Adrenal gland (tissue), 5 donors: ENCODE measurements around the gene ROR2.

Experiments
- POLR2A ChIP-seq, 2 donors: fragments of 450-650 bp; IDR thresholded peaks; one replicate each; pipeline ENCODE4 v1.6.1; 2017; ENCODE audit warnings: antibody characterized with exemption in 2 of 2, mild to moderate bottlenecking in 2 of 2, moderate library complexity in 1 of 2
- TF ChIP-seq, protein P1 (sequence below), 6 experiments: fragments of 450-650 bp in 4 of 6; fragments of 200-600 bp in 2 of 6; sonication (generic) in 1 of 6; IDR thresholded peaks; 1 replicate in 5 of 6; 2 replicates in 1 of 6; pipeline versions ENCODE4 v1.5.1 to v1.8.0; 2016 to 2021; ENCODE audit warnings: antibody characterized with exemption in 6 of 6, mild to moderate bottlenecking in 2 of 6, moderate library complexity in 1 of 6
- donor health status: DM: no; HTN: no; CAD: no.

DNA sequence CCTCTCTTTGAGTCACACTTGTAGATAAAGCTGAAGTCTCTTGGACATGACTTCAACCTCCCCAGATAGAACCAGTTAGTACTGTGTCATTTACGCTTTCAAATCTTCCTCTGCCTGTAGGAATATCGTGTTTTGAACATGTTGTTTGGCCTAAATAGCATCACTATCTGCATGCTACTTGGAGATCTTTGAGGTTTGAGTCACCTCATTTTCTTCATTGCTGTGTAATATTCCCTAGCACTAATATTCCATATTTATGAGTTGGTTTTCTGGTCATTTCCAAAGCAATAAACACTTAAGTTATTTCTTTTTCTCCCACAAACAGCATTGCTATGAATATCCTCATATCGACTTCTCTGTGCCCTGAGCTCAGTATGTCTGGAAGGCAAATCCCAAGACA lies 100.3 kb downstream of the ROR2 start:
- TF ChIP-seq, protein P1, sequence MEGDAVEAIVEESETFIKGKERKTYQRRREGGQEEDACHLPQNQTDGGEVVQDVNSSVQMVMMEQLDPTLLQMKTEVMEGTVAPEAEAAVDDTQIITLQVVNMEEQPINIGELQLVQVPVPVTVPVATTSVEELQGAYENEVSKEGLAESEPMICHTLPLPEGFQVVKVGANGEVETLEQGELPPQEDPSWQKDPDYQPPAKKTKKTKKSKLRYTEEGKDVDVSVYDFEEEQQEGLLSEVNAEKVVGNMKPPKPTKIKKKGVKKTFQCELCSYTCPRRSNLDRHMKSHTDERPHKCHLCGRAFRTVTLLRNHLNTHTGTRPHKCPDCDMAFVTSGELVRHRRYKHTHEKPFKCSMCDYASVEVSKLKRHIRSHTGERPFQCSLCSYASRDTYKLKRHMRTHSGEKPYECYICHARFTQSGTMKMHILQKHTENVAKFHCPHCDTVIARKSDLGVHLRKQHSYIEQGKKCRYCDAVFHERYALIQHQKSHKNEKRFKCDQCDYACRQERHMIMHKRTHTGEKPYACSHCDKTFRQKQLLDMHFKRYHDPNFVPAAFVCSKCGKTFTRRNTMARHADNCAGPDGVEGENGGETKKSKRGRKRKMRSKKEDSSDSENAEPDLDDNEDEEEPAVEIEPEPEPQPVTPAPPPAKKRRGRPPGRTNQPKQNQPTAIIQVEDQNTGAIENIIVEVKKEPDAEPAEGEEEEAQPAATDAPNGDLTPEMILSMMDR (IDR thresholded peaks at IDR 0.05) = no peak
- TF ChIP-seq POLR2A (IDR thresholded peaks at IDR 0.05) = no peak
